Vagina (tissue), 2 donors: ENCODE results near the gene GYG1. TPM values are rescaled to one million over a fixed set of nuclear protein-coding genes. Genes with fewer than 3 reads are reported as not detected.
A peak's percentile ranks its signal among the peaks of the same experiment; 100 is the strongest.

ENCODE experiments used
- DNase-seq, 2 donors: peaks; one replicate each; pipeline ENCODE4 v3.0.0-alpha.2; 2017; ENCODE audit errors: extremely low spot score in 2 of 2
- H3K27ac ChIP-seq: fragments of 200-600 bp; sonication (generic); one replicate; pipeline ENCODE4 v1.5.1; 2019
- H3K27me3 ChIP-seq: fragments of 200-600 bp; sonication (generic); one replicate; pipeline ENCODE4 v1.5.1; 2019
- H3K36me3 ChIP-seq, 2 donors: fragments of 200-600 bp; sonication (generic); one replicate each; pipeline ENCODE4 v1.5.1; 2017 to 2019
- H3K4me1 ChIP-seq: fragments of 200-600 bp; sonication (generic); one replicate; pipeline ENCODE4 v1.5.1; 2019
- H3K4me3 ChIP-seq, 2 donors: fragments of 200-600 bp; sonication (generic); 1 replicate in 1 of 2; 2 replicates in 1 of 2; pipeline ENCODE4 v1.5.1; 2016 to 2019
- H3K9me3 ChIP-seq: fragments of 200-600 bp; sonication (generic); one replicate; pipeline ENCODE4 v1.5.1; 2019
- POLR2A ChIP-seq, 2 donors: fragments of 450-650 bp; IDR thresholded peaks; one replicate each; pipeline ENCODE4 v1.6.1; 2017; ENCODE audit warnings: antibody characterized with exemption in 2 of 2, mild to moderate bottlenecking in 2 of 2, moderate library complexity in 2 of 2
- POLR2AphosphoS5 ChIP-seq, 2 donors: sonication (generic); formaldehyde crosslinking; IDR thresholded peaks; one replicate each; pipeline ENCODE4 v1.9.0; 2017; ENCODE audit warnings: antibody characterized with exemption in 2 of 2, mild to moderate bottlenecking in 2 of 2, low read depth in 1 of 2; ENCODE audit not compliant: insufficient read depth in 1 of 2
- intact Hi-C: fragments of 100-400 bp; cut with DNase I; formaldehyde crosslinking; loops from one replicate; pipeline ENCODE4 v1.15.1; 2023
- total RNA-seq: library from RNA; depleted of rRNA; stranded (reverse); fragments of >200 nt; gene quantifications from one replicate; pipeline ENCODE4 v1.2.3, GENCODE V29; 2016
- TF ChIP-seq, protein P1 (sequence below), 3 experiments: fragments of 450-650 bp in 2 of 3; fragments of 200-600 bp in 1 of 3; sonication (generic) in 1 of 3; IDR thresholded peaks; one replicate each; pipeline ENCODE4 v1.5.1; 2017 to 2019; ENCODE audit warnings: antibody characterized with exemption in 3 of 3, mild to moderate bottlenecking in 2 of 3, moderate library complexity in 2 of 3

Gene GYG1
- total RNA-seq, 1 donor from 2014 or later, result 45.9 TPM

- TF ChIP-seq, protein P1, sequence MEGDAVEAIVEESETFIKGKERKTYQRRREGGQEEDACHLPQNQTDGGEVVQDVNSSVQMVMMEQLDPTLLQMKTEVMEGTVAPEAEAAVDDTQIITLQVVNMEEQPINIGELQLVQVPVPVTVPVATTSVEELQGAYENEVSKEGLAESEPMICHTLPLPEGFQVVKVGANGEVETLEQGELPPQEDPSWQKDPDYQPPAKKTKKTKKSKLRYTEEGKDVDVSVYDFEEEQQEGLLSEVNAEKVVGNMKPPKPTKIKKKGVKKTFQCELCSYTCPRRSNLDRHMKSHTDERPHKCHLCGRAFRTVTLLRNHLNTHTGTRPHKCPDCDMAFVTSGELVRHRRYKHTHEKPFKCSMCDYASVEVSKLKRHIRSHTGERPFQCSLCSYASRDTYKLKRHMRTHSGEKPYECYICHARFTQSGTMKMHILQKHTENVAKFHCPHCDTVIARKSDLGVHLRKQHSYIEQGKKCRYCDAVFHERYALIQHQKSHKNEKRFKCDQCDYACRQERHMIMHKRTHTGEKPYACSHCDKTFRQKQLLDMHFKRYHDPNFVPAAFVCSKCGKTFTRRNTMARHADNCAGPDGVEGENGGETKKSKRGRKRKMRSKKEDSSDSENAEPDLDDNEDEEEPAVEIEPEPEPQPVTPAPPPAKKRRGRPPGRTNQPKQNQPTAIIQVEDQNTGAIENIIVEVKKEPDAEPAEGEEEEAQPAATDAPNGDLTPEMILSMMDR (IDR thresholded peaks at IDR 0.05), result no peak
- TF ChIP-seq POLR2A (IDR thresholded peaks at IDR 0.05), result no peak
Measured at GRCh38 chr3:148950806-148951205, 40.5 kb upstream of the GYG1 start.

DNA sequence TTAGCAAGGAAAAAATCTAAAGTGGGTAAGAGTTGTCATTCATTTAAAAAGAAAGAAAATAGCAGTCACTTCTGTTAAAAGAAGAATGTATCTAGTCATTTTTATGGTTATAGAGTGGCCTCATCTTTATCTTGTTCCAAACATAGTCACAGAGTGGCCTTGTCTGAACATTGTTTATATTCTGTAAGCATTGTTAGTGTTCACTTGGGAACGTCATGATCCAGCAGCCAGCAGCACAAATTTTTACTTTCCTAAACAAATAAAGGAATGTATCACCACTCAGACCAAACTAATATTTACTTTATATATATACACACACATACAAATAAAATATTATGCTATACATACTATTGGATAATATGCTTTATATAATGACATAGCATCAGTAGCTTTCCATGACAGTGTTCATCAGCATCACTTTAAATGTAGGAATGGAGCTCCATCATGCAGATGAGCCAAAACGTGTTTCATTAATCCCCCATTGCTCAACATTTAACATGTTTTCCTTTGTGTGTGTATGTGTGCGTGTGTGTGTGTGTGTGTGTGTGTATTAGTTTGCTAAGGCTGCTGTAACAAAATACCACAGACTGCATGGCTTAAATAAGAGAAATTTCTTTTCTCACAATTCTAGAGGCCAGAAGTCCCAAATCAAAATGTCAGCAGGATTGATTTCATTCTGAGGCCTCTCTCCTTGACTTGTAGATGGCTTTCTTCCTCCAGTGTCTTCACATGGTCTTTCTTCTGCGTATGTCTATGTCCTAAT lies 39.6 kb upstream of the GYG1 start:
- no peak overlapping the region for H3K27ac ChIP-seq
- H3K4me1 ChIP-seq, result peaks cover 9% of the 10 kb centered on the region
- intact Hi-C loops, result no loop called here

More at GRCh38 chr3:148950806-148951205, 40.5 kb upstream of the GYG1 start:
- Histone ChIP-seq H3K4me1 (peaks cover under 1% of the 10 kb centered on the region), H3K27ac (no peak overlapping the region), H3K36me3 (no peaks in the 10 kb centered on the region), H3K9me3 (no peaks in the 10 kb centered on the region), H3K4me3 (no peak overlapping the region), H3K27me3 (no peaks in the 10 kb centered on the region)
- intact Hi-C loops, result no loop called here
- no peak for DNase-seq

DNA sequence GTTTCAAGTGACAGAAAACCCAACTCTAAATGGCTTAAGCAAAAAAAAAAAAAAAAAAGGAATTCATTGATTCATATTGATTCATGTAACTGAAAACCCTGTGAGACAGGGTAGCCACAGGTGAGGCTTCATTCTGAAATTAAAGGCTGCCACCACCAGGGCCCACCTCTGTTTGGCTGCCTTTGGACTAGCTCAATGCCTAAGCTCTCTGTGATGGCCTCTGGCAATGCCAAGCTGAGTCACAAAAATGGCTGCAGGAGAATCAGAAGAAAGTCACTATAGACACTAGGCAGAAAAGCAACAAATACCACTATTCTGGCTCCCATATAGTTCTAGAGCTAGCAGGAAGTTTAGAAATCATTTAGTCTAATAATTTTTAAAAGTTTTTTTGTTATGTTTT lies 38.2 kb upstream of the GYG1 start:
- peaks cover 9% of the 10 kb centered on the region for H3K4me1 ChIP-seq
- no peaks in the 10 kb centered on the region for H3K9me3 ChIP-seq
- no peak overlapping the region for H3K4me3 ChIP-seq
- H3K36me3 ChIP-seq, result no peaks in the 10 kb centered on the region
- no peaks in the 10 kb centered on the region for H3K27me3 ChIP-seq
- H3K27ac ChIP-seq, result no peak overlapping the region
- no peak for DNase-seq
- TF ChIP-seq POLR2A (IDR thresholded peaks at IDR 0.05) (no peak), POLR2AphosphoS5 (IDR thresholded peaks at IDR 0.05; ENCODE audit: insufficient read depth in 1 of 2, low read depth in 1 of 2) (no peak)
- TF ChIP-seq, protein P1 (IDR thresholded peaks at IDR 0.05), result no peak
- intact Hi-C loops, result no loop called here

More for the DNA sequence above, 39.6 kb upstream of the GYG1 start:
- H3K36me3 ChIP-seq, result no peaks in the 10 kb centered on the region
- H3K27me3 ChIP-seq, result no peaks in the 10 kb centered on the region
- no peaks in the 10 kb centered on the region for H3K9me3 ChIP-seq
- TF ChIP-seq, protein P1 (IDR thresholded peaks at IDR 0.05), result no peak
- TF ChIP-seq POLR2A (IDR thresholded peaks at IDR 0.05), result no peak
- TF ChIP-seq POLR2AphosphoS5 (IDR thresholded peaks at IDR 0.05; ENCODE audit: insufficient read depth in 1 of 2, low read depth in 1 of 2), result no peak
- DNase-seq, result no peak
- no peak overlapping the region for H3K4me3 ChIP-seq

DNA sequence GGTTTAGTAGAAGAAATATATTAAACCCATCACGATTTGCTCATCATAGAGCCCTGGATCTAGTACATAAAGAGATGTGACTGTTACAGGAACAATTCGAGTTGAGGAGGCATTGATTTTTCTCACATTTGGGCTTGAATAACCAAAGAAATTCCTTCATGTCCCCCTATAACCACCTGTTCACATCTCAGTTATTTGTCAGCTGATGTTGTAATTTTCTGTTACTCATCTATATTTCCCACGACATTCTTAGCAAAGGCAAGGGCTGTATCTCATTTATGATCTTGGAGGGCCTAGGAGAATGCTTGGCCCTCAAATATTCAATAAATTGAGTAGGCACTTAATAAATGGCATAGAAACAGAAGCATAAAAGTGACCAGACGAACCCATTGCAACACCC lies 36.4 kb upstream of the GYG1 start:
- intact Hi-C loops, result loop anchor here (1.0 to 5.0 kb wide), 2 partner anchors 172 to 318 kb away; partner anchors contain the start of gene HPS3
- peak overlapping the region; percentile 85 for H3K27ac ChIP-seq
- H3K4me3 ChIP-seq, result no peak overlapping the region
- no peaks in the 10 kb centered on the region for H3K9me3 ChIP-seq
- DNase-seq, result no peak
- TF ChIP-seq POLR2AphosphoS5 (IDR thresholded peaks at IDR 0.05; ENCODE audit: insufficient read depth in 1 of 2, low read depth in 1 of 2), result no peak
- TF ChIP-seq, protein P1 (IDR thresholded peaks at IDR 0.05), result no peak
- TF ChIP-seq POLR2A (IDR thresholded peaks at IDR 0.05), result no peak
- no peaks in the 10 kb centered on the region for H3K27me3 ChIP-seq
- peaks cover 9% of the 10 kb centered on the region for H3K4me1 ChIP-seq
- no peaks in the 10 kb centered on the region for H3K36me3 ChIP-seq
